Measurements from ENCODE around the gene LRRK1.

- TF ChIP-seq, protein P1, sequence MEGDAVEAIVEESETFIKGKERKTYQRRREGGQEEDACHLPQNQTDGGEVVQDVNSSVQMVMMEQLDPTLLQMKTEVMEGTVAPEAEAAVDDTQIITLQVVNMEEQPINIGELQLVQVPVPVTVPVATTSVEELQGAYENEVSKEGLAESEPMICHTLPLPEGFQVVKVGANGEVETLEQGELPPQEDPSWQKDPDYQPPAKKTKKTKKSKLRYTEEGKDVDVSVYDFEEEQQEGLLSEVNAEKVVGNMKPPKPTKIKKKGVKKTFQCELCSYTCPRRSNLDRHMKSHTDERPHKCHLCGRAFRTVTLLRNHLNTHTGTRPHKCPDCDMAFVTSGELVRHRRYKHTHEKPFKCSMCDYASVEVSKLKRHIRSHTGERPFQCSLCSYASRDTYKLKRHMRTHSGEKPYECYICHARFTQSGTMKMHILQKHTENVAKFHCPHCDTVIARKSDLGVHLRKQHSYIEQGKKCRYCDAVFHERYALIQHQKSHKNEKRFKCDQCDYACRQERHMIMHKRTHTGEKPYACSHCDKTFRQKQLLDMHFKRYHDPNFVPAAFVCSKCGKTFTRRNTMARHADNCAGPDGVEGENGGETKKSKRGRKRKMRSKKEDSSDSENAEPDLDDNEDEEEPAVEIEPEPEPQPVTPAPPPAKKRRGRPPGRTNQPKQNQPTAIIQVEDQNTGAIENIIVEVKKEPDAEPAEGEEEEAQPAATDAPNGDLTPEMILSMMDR (IDR thresholded peaks at IDR 0.05): no peak
- no peak for TF ChIP-seq POLR2A (IDR thresholded peaks at IDR 0.05)
Measured at GRCh38 chr15:100988297-100988696, 69.1 kb downstream of the LRRK1 start.
